Measurements from ENCODE around the gene MGAT4B. TPM values are rescaled to one million over a fixed set of nuclear protein-coding genes. Genes with fewer than 3 reads are reported as not detected.

MGAT4B gene
- total RNA-seq, 4 donors from 2014 or later = 52.7 to 153 (median 91.0) TPM

GRCh38 chr5:179781846-179782245 lies 24.8 kb downstream of the MGAT4B start:
- 95% methylated on average over 3 to 4 of the region's 4 CpGs for WGBS, 2 donors
- DNase-seq (ENCODE audit: low spot score in 2 of 2) = no peak
- no peaks in the 10 kb centered on the region for H3K4me1 ChIP-seq
- no peaks in the 10 kb centered on the region for H3K9me3 ChIP-seq
- H3K4me3 ChIP-seq = no peak overlapping the region
- peaks cover 0 to 39% (median 0%) of the 10 kb centered on the region in 3 donors for H3K36me3 ChIP-seq
- H3K27ac ChIP-seq = no peak overlapping the region
- H3K27me3 ChIP-seq = no peaks in the 10 kb centered on the region
- TF ChIP-seq POLR2A (IDR thresholded peaks at IDR 0.05) (no peak), EP300 (IDR thresholded peaks at IDR 0.05) (no peak), CTCF (IDR thresholded peaks at IDR 0.05) (no peak)

- Histone ChIP-seq H3K27ac (no peak overlapping the region), H3K4me1 (no peaks in the 10 kb centered on the region), H3K4me3 (no peak overlapping the region), H3K9me3 (no peaks in the 10 kb centered on the region), H3K36me3 (peaks cover 0 to 53% (median 10%) of the 10 kb centered on the region in 3 donors), H3K27me3 (no peaks in the 10 kb centered on the region)
- DNase-seq (ENCODE audit: low spot score in 2 of 2) = no peak
- 76 to 85% methylated on average over 7 of the region's 7 CpGs for WGBS, 2 donors
- TF ChIP-seq CTCF (IDR thresholded peaks at IDR 0.05) (no peak), EP300 (IDR thresholded peaks at IDR 0.05) (no peak), POLR2A (IDR thresholded peaks at IDR 0.05) (no peak)
Observed at GRCh38 chr5:179780362-179780761, 26.3 kb downstream of the MGAT4B start.

- H3K4me1 ChIP-seq = no peaks in the 10 kb centered on the region
- H3K4me3 ChIP-seq = no peak overlapping the region
- H3K27ac ChIP-seq = no peak overlapping the region
- WGBS, 2 donors = 83 to 100% methylated on average over 4 of the region's 4 CpGs
- no peak for DNase-seq (ENCODE audit: low spot score in 2 of 2)
- no peaks in the 10 kb centered on the region for H3K9me3 ChIP-seq
- peaks cover 0 to 57% (median 10%) of the 10 kb centered on the region in 3 donors for H3K36me3 ChIP-seq
- no peaks in the 10 kb centered on the region for H3K27me3 ChIP-seq
- no peak for TF ChIP-seq POLR2A (IDR thresholded peaks at IDR 0.05)
- TF ChIP-seq CTCF (IDR thresholded peaks at IDR 0.05) = no peak
- TF ChIP-seq EP300 (IDR thresholded peaks at IDR 0.05) = no peak
Observed at GRCh38 chr5:179779826-179780225, 26.8 kb downstream of the MGAT4B start.

GRCh38 chr5:179778591-179778990 lies 28.1 kb downstream of the MGAT4B start:
- H3K27me3 ChIP-seq = no peaks in the 10 kb centered on the region
- no peak overlapping the region for H3K4me3 ChIP-seq
- TF ChIP-seq POLR2A (IDR thresholded peaks at IDR 0.05) (no peak), EP300 (IDR thresholded peaks at IDR 0.05) (no peak), CTCF (IDR thresholded peaks at IDR 0.05) (no peak)
- H3K4me1 ChIP-seq = no peaks in the 10 kb centered on the region
- peaks cover 0 to 66% (median 18%) of the 10 kb centered on the region in 3 donors for H3K36me3 ChIP-seq
- H3K9me3 ChIP-seq = no peaks in the 10 kb centered on the region
- H3K27ac ChIP-seq = no peak overlapping the region
- 78 to 91% methylated on average over 5 of the region's 5 CpGs for WGBS, 2 donors
- DNase-seq (ENCODE audit: low spot score in 2 of 2) = no peak

- Histone ChIP-seq H3K27me3 (no peaks in the 10 kb centered on the region), H3K4me1 (no peaks in the 10 kb centered on the region), H3K4me3 (no peak overlapping the region), H3K36me3 (peaks cover 0 to 73% (median 24%) of the 10 kb centered on the region in 3 donors), H3K9me3 (no peaks in the 10 kb centered on the region), H3K27ac (no peak overlapping the region)
- DNase-seq (ENCODE audit: low spot score in 2 of 2) = no peak
- 71 to 73% methylated on average over 9 of the region's 9 CpGs for WGBS, 2 donors
- no peak for TF ChIP-seq CTCF (IDR thresholded peaks at IDR 0.05)
- TF ChIP-seq EP300 (IDR thresholded peaks at IDR 0.05) = no peak
- no peak for TF ChIP-seq POLR2A (IDR thresholded peaks at IDR 0.05)
Observed at GRCh38 chr5:179777909-179778308, 28.8 kb downstream of the MGAT4B start.

All from tibial nerve (tissue), 4 donors.